Stomach (tissue), 4 donors: ENCODE measurements around the gene EFHD1.

Experiments
- POLR2A ChIP-seq, 4 donors: fragments of 450-650 bp; IDR thresholded peaks; one replicate each; pipeline ENCODE4 v1.6.1; 2016; ENCODE audit warnings: antibody characterized with exemption in 4 of 4, control low read depth in 2 of 4, mild to moderate bottlenecking in 1 of 4, moderate library complexity in 1 of 4
- POLR2AphosphoS5 ChIP-seq, 3 donors: sonication (generic); formaldehyde crosslinking; IDR thresholded peaks; one replicate each; pipeline ENCODE4 v1.6.1; 2016; ENCODE audit warnings: antibody characterized with exemption in 3 of 3
- TF ChIP-seq, protein P1 (sequence below), 7 experiments: fragments of 450-650 bp in 4 of 7; fragments of 200-600 bp in 3 of 7; sonication (generic) in 3 of 7; IDR thresholded peaks; one replicate each; pipeline ENCODE4 v1.5.1; 2016 to 2019; ENCODE audit warnings: antibody characterized with exemption in 7 of 7, control low read depth in 2 of 7, mild to moderate bottlenecking in 1 of 7

DNA sequence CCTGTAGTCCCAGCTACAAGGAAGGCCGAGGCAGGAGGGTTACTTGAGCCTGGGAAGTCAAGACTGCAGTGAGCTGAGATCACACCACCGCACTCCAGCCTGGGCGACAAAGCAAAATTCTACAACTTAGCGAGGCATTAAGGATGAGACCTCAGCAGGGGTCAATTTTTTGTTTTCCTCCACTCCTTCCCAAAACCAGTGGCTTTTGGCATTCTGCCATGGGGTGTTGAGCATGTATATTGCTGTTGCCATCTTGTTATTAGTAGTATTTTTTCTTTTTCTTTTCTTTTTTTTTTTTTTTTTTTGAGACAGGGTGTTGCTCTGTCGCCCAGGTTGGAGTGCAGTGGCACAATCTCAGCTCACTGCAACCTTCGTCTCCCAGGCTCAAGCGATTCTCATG, 54.8 kb downstream of the EFHD1 start:
- TF ChIP-seq, protein P1, sequence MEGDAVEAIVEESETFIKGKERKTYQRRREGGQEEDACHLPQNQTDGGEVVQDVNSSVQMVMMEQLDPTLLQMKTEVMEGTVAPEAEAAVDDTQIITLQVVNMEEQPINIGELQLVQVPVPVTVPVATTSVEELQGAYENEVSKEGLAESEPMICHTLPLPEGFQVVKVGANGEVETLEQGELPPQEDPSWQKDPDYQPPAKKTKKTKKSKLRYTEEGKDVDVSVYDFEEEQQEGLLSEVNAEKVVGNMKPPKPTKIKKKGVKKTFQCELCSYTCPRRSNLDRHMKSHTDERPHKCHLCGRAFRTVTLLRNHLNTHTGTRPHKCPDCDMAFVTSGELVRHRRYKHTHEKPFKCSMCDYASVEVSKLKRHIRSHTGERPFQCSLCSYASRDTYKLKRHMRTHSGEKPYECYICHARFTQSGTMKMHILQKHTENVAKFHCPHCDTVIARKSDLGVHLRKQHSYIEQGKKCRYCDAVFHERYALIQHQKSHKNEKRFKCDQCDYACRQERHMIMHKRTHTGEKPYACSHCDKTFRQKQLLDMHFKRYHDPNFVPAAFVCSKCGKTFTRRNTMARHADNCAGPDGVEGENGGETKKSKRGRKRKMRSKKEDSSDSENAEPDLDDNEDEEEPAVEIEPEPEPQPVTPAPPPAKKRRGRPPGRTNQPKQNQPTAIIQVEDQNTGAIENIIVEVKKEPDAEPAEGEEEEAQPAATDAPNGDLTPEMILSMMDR (IDR thresholded peaks at IDR 0.05), result no peak
- TF ChIP-seq POLR2A (IDR thresholded peaks at IDR 0.05) (no peak), POLR2AphosphoS5 (IDR thresholded peaks at IDR 0.05) (no peak)
